GM20431 (cell line): ENCODE data around the gene STK11IP.

Source experiments
- in situ Hi-C: fragments of 300-500 bp; cut with MseI, MboI; formaldehyde crosslinking; loops from one replicate; pipeline ENCODE4 v1.15.0; 2020; ENCODE audit warnings: low sequenced_read_pairs; ENCODE audit not compliant: unreplicated experiment

Gene STK11IP, protein sequence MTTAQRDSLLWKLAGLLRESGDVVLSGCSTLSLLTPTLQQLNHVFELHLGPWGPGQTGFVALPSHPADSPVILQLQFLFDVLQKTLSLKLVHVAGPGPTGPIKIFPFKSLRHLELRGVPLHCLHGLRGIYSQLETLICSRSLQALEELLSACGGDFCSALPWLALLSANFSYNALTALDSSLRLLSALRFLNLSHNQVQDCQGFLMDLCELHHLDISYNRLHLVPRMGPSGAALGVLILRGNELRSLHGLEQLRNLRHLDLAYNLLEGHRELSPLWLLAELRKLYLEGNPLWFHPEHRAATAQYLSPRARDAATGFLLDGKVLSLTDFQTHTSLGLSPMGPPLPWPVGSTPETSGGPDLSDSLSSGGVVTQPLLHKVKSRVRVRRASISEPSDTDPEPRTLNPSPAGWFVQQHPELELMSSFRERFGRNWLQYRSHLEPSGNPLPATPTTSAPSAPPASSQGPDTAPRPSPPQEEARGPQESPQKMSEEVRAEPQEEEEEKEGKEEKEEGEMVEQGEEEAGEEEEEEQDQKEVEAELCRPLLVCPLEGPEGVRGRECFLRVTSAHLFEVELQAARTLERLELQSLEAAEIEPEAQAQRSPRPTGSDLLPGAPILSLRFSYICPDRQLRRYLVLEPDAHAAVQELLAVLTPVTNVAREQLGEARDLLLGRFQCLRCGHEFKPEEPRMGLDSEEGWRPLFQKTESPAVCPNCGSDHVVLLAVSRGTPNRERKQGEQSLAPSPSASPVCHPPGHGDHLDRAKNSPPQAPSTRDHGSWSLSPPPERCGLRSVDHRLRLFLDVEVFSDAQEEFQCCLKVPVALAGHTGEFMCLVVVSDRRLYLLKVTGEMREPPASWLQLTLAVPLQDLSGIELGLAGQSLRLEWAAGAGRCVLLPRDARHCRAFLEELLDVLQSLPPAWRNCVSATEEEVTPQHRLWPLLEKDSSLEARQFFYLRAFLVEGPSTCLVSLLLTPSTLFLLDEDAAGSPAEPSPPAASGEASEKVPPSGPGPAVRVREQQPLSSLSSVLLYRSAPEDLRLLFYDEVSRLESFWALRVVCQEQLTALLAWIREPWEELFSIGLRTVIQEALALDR

GRCh38 chr2:219597552-219598307 is at the start of gene STK11IP:
TSS of gene STK11IP (plus strand) at chr2:219597857. CDS start at chr2:219598120, 263 bp downstream.
- in situ Hi-C loops: no loop called here

GRCh38 chr2:219548990-219549389 is 48.7 kb upstream of the STK11IP start:
- in situ Hi-C loops: no loop called here

DNA sequence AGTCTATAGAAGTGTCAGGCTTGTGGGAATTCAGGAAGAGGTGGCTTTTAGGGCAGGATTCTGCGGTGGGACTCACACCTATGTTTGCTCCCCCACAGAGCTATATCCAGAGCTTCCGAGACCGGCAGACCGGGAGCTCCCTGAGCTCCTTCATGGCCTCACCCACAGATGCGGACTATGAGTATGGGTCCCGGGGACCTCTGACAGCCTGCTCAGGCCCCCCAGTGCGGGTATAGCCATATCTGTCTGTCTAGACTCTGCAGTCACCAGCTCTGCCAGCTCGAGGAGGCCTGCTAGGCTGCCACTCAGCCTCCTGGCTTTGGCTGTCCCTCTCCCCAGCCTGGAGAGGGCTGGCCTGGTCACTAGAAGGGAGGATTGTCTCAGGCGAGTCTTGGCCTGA is 48.0 kb upstream of the STK11IP start:
- in situ Hi-C loops: no loop called here

- in situ Hi-C loops: no loop called here
These were observed 45.9 kb upstream of the STK11IP start for GRCh38 chr2:219551441-219552381.

DNA sequence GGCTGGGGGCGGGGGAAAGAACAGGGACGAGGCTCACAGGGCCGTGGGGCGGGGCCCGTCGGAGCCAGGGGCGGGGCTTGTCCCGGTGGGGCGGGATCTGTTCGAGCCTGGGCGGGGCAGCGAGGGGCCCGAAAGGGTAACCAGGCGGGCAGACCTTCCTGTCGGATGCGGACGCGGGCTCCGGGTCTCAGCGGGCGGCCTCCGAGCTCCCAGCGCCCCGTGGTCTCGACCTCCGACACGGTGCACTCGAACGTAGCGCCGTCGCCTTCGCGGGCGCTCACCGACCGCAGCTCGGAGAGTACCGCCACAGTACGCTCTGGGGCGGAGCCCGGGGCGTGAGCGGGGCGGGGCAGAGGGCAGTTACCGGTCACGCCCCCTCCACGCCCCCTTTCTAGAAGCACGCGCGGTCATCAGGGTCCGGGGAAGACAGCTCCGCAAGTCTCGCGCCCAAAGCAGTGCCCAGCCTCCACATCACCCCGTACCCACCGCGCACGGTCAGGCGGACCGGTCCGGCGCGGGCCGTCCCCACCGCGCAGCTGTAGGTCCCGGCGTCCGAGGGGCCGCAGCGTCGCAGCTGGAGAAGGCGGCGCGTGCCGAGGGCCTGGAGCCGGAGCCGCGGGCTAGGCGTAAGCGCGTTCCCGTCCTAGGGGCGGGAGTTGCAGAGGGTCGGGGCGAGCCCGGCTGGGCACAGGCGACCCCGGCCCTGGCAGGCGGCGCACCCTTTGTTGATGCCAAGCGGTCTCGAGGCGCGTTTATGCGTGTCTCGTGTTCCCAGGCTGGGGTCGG is 45.1 kb upstream of the STK11IP start:
- in situ Hi-C loops: no loop called here

DNA sequence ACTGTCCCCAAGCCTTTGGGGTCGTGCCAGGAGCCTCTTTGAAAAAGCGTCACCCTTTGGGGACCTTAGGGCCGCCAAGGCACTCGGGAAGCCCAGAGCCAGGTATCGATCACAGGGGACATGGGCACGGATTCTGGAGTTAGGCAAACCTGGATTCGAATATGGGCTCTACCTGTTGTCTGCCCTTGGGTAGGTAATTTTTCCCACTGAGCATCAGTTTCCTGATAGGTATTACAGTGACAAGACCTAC is 44.6 kb upstream of the STK11IP start:
- in situ Hi-C loops: no loop called here

GRCh38 chr2:219553463-219553963 is 44.1 kb upstream of the STK11IP start:
- in situ Hi-C loops: no loop called here

GRCh38 chr2:219554350-219554749 is 43.3 kb upstream of the STK11IP start:
- in situ Hi-C loops: no loop called here

GRCh38 chr2:219555956-219556355 is 41.7 kb upstream of the STK11IP start:
- in situ Hi-C loops: no loop called here

DNA sequence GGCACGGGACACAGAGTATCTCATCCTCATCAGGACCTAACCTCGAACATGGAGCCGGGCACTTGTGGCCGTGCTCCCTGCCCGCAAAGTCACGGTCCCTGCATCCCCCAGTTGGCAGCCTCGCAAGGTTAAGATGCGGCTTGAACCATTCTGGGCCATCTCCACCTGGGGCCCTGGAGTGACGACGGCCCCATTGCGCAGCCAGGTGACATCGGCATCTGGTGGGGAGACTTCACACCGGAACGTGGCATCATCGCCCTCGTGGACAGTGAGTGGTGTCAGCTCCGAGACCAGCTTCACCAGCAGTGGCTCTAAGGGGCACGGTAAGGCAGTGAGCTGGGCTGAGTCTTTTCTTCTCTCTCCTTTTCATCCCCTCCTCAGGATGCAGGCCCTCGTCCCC is 41.2 kb upstream of the STK11IP start:
- in situ Hi-C loops: no loop called here

- in situ Hi-C loops: no loop called here
These were observed 40.3 kb upstream of the STK11IP start for GRCh38 chr2:219557320-219557719.

DNA sequence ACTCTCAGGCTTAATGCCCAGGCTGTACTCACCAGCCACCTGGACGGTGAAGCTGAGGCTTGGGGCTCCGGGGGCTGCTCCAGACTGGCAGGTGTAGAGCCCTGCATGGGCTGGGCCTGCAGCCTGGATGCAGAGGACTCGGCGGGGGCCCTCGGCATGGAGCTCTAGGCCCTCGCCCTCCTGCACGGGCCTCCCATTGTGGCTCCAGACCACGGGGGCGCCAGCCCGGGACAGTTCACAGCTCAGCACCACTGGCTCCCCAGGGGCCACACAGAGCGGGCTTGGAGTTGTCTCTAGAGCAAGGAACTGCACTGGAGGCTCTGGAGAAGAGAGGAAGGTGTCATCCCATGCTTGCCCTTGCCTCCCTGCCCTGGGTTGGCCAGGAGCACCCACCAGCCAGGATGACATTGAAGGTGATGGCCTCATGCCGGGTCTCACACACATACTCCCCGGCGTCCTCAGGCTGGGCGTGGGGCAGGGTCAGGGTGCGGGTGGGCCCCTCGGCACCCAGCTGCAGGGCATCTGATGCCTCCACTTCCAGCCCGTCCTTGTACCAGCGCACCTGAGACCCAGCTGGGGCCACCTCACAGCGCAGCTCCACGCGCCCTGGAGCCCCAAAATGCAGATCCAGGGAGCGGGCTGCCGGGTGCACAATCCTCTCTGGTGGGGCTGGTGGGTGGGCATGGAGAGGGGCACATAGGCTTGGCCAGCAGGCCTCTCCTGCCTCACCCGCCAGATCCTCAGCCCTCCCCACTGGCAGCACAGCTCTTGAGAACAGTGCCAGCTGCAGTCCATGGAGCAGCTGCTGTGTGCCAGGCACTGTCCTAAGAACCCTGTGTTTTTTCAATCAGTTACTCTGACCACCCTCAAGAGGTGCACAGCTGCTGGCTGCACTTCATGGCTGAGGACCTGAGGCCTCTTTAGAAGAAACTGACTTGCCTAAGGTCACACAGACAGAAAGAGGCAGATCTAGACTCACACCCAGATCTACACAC is 39.6 kb upstream of the STK11IP start:
- in situ Hi-C loops: no loop called here

DNA sequence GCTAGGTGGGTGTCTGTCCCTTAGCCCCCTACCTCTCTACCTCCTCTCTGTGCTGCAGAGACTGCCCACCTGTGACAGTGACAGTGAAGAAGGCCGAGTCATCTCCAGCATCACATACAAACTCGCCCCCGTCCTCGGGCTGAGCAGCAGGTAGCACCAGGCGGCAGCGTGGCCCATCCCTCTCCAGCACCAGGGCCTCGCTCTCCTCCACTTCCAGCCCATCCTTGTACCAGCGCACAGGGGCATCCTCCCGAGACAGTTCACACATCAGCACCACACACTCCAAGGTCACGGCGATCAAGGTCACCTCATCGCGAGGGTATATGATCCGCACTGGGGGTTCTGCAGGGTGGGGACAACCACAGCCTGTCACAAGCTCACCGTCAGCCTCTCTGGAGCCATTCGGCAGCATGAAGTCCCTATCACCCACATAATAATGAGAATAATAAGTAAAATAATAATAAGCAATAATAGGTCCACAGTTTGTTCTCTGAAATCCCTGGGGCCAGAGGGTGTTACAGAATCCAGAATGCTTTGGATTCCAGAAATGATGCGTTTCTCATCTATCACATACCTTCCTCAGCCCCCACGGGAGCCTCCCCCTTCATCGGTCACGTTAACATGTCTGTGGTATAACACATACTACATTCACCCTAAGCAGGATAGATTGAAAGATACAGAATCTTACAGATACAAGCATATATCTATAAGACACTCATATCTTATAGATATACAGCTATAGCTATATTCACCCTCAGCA is 38.3 kb upstream of the STK11IP start:
- in situ Hi-C loops: no loop called here

DNA sequence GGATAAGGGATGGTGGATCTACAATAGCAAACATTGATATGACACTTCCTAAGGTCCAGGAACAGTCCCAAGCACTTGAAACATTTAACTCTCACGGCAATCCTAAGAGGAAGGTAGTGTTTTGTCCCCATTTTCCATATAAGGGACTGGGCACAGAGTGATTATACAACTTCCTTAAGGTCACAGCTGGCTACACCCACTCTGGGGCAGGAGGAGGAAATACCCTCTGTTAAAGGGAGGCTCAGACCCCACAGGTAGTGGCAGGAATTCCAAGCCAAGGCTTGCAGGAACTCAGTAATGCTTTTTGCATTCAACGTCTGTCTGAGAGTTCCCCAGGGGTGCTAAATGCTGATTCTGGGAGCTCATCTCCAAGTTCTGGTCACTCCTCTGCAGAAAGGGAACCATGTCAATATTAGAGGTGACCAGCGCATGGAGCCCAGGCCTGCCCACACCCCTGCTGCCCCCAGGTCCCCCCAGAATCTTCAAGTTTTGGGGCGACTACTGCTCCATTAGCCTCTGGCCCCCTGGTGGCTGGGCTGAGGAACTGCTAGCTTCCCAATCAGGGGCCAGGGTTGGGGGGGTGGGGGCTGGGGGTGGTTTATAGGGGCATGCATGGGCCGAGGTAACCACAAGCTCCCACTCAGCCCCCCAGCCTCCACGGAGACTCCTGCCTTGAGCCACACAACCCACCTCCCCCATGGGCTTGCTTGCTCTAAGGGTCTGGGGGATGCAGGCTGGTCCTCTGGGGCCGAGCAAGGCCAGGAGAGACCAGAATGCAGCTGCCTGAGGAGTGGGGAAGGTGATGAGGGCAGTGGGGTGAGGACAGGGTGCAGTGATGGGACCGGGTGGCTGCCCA is 37.4 kb upstream of the STK11IP start:
- in situ Hi-C loops: no loop called here

- in situ Hi-C loops: no loop called here
These were observed 36.8 kb upstream of the STK11IP start for GRCh38 chr2:219560893-219561178.
